ENCODE results near the gene ERC1. TPM values are rescaled to one million over a fixed set of nuclear protein-coding genes. Genes with fewer than 3 reads are reported as not detected.
"Not testable (repeated sequence)": the region's sequence is repeated elsewhere in the genome, so short reads cannot be mapped to it uniquely, and the experiment has no call there.

ERC1 gene
- total RNA-seq, 4 donors from 2014 or later, result 58.0 to 83.2 (median 73.5) TPM

GRCh38 chr12:1338483-1339177, 347.6 kb downstream of the ERC1 start:
- WGBS, 2 donors, result 95 to 97% methylated on average over 8 to 10 of the region's 10 CpGs
- no peak for DNase-seq (ENCODE audit: low spot score in 2 of 2)
- TF ChIP-seq EP300 (IDR thresholded peaks at IDR 0.05), result no peak
- Histone ChIP-seq H3K9me3 (no peaks in the 10 kb centered on the region), H3K36me3 (peaks cover 0 to 10% (median 0%) of the 10 kb centered on the region in 3 donors), H3K4me1 (no peaks in the 10 kb centered on the region), H3K27me3 (no peaks in the 10 kb centered on the region), H3K4me3 (no peak overlapping the region), H3K27ac (no peak overlapping the region)

- H3K36me3 ChIP-seq; H3K4me3 ChIP-seq; H3K9me3 ChIP-seq; H3K4me1 ChIP-seq; H3K27ac ChIP-seq; H3K27me3 ChIP-seq; DNase-seq (ENCODE audit: low spot score in 2 of 2): not testable (repeated sequence)
- WGBS, 2 donors, result 80 to 90% methylated on average over 2 to 6 of the region's 8 CpGs
These were observed 348.1 kb downstream of the ERC1 start for GRCh38 chr12:1339178-1339541.

- Histone ChIP-seq H3K9me3 (no peaks in the 10 kb centered on the region), H3K36me3 (peaks cover 0 to 6% (median 0%) of the 10 kb centered on the region in 3 donors), H3K27me3 (no peaks in the 10 kb centered on the region), H3K4me1 (no peaks in the 10 kb centered on the region), H3K4me3 (no peak overlapping the region), H3K27ac (no peak overlapping the region)
- no peak for DNase-seq (ENCODE audit: low spot score in 2 of 2)
- TF ChIP-seq EP300 (IDR thresholded peaks at IDR 0.05) (no peak), POLR2A (IDR thresholded peaks at IDR 0.05) (no peak)
- TF ChIP-seq, protein P1, sequence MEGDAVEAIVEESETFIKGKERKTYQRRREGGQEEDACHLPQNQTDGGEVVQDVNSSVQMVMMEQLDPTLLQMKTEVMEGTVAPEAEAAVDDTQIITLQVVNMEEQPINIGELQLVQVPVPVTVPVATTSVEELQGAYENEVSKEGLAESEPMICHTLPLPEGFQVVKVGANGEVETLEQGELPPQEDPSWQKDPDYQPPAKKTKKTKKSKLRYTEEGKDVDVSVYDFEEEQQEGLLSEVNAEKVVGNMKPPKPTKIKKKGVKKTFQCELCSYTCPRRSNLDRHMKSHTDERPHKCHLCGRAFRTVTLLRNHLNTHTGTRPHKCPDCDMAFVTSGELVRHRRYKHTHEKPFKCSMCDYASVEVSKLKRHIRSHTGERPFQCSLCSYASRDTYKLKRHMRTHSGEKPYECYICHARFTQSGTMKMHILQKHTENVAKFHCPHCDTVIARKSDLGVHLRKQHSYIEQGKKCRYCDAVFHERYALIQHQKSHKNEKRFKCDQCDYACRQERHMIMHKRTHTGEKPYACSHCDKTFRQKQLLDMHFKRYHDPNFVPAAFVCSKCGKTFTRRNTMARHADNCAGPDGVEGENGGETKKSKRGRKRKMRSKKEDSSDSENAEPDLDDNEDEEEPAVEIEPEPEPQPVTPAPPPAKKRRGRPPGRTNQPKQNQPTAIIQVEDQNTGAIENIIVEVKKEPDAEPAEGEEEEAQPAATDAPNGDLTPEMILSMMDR (IDR thresholded peaks at IDR 0.05), result no peak
- WGBS, 2 donors, result 81 to 91% methylated on average over 6 to 7 of the region's 7 CpGs
These were observed 348.7 kb downstream of the ERC1 start for GRCh38 chr12:1339618-1340319.

DNA sequence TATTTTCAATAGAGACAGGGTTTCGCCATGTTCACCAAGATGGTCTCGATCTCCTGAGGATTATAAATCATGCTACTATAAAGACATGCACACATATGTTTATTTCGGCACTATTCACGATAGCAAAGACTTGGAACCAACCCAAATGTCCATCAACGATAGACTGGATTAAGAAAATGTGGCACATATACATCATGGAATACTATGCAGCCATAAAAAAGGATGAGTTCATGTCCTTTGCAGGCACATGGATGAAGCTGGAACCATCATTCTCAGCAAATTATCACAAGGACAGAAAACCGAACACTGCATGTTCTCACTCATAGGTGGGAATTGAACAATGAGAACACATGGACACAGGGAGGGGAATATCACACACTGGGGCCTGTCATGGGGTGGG, 350.2 kb downstream of the ERC1 start:
- H3K27ac ChIP-seq; H3K27me3 ChIP-seq; H3K9me3 ChIP-seq; DNase-seq (ENCODE audit: low spot score in 2 of 2); H3K4me3 ChIP-seq; H3K4me1 ChIP-seq; H3K36me3 ChIP-seq: not testable (repeated sequence)
- 83 to 97% methylated on average over 6 of the region's 6 CpGs for WGBS, 2 donors

GRCh38 chr12:1343422-1343821, 352.4 kb downstream of the ERC1 start:
- DNase-seq (ENCODE audit: low spot score in 2 of 2), result no peak
- TF ChIP-seq POLR2A (IDR thresholded peaks at IDR 0.05) (no peak), EP300 (IDR thresholded peaks at IDR 0.05) (no peak)
- Histone ChIP-seq H3K36me3 (peaks cover 0 to 5% (median 0%) of the 10 kb centered on the region in 3 donors), H3K4me3 (no peak overlapping the region), H3K9me3 (no peaks in the 10 kb centered on the region), H3K27me3 (no peaks in the 10 kb centered on the region), H3K27ac (no peak overlapping the region), H3K4me1 (no peaks in the 10 kb centered on the region)
- WGBS, 2 donors, result 91% methylated on average over 6 of the region's 6 CpGs

- H3K4me3 ChIP-seq, result no peak overlapping the region
- no peak overlapping the region for H3K27ac ChIP-seq
- DNase-seq (ENCODE audit: low spot score in 2 of 2), result no peak
- H3K4me1 ChIP-seq, result no peaks in the 10 kb centered on the region
- peaks cover 0 to 5% (median 0%) of the 10 kb centered on the region in 3 donors for H3K36me3 ChIP-seq
- no peak for TF ChIP-seq EP300 (IDR thresholded peaks at IDR 0.05)
- TF ChIP-seq POLR2A (IDR thresholded peaks at IDR 0.05), result no peak
- TF ChIP-seq, protein P1 (IDR thresholded peaks at IDR 0.05), result no peak
- WGBS, 2 donors, result 85 to 89% methylated on average over 4 of the region's 4 CpGs
- H3K27me3 ChIP-seq, result no peaks in the 10 kb centered on the region
- H3K9me3 ChIP-seq, result no peaks in the 10 kb centered on the region
These were observed 353.2 kb downstream of the ERC1 start for GRCh38 chr12:1344245-1344644.

DNA sequence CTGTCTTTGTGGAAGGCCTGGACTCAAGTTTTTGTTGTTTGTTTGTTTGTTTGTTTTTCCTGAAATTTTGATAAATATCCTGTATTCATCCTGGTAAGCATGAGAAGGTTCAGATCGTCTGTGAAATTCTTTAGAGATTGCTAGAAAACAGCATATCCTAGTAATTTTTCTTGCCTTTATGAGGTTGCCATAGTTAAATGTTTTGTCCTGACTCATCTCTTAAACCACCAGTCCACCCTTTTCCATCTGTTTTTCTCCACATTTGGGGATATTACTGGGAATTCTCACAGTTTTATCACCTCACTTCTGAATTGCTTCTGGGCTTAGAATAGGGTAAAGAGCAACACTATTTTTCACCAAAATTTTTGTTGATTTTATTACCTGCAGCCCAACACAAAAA, 355.1 kb downstream of the ERC1 start:
- WGBS, 2 donors, result 75 to 87% methylated on average over 1 of the region's 1 CpG
- H3K4me3 ChIP-seq, result no peak overlapping the region

More for the DNA sequence above, 355.1 kb downstream of the ERC1 start:
- TF ChIP-seq, protein P1 (IDR thresholded peaks at IDR 0.05), result no peak
- TF ChIP-seq EP300 (IDR thresholded peaks at IDR 0.05) (no peak), POLR2A (IDR thresholded peaks at IDR 0.05) (no peak)
- Histone ChIP-seq H3K27ac (no peak overlapping the region), H3K9me3 (no peaks in the 10 kb centered on the region), H3K36me3 (peaks cover 0 to 4% (median 0%) of the 10 kb centered on the region in 3 donors), H3K4me1 (peaks cover 0 to 4% (median 0%) of the 10 kb centered on the region in 4 donors), H3K27me3 (no peaks in the 10 kb centered on the region)
- no peak for DNase-seq (ENCODE audit: low spot score in 2 of 2)

All from tibial nerve (tissue), 4 donors.